ENCODE measurements around the gene PPM1A.

- TF ChIP-seq EZH2phosphoT487 (IDR thresholded peaks at IDR 0.05; ENCODE audit: unreplicated experiment): no peak
- no peak for TF ChIP-seq CTCF (conservative IDR thresholded peaks at IDR 0.05; ENCODE audit: low read depth in 2 of 2)
- no peak for TF ChIP-seq ETS1 (IDR thresholded peaks at IDR 0.05)
- no peak for TF ChIP-seq EZH2 (IDR thresholded peaks at IDR 0.05; ENCODE audit: low read depth, unreplicated experiment)
- no peak for TF ChIP-seq POLR2AphosphoS5 (IDR thresholded peaks at IDR 0.05; ENCODE audit: low read depth)
- TF ChIP-seq, protein P1, sequence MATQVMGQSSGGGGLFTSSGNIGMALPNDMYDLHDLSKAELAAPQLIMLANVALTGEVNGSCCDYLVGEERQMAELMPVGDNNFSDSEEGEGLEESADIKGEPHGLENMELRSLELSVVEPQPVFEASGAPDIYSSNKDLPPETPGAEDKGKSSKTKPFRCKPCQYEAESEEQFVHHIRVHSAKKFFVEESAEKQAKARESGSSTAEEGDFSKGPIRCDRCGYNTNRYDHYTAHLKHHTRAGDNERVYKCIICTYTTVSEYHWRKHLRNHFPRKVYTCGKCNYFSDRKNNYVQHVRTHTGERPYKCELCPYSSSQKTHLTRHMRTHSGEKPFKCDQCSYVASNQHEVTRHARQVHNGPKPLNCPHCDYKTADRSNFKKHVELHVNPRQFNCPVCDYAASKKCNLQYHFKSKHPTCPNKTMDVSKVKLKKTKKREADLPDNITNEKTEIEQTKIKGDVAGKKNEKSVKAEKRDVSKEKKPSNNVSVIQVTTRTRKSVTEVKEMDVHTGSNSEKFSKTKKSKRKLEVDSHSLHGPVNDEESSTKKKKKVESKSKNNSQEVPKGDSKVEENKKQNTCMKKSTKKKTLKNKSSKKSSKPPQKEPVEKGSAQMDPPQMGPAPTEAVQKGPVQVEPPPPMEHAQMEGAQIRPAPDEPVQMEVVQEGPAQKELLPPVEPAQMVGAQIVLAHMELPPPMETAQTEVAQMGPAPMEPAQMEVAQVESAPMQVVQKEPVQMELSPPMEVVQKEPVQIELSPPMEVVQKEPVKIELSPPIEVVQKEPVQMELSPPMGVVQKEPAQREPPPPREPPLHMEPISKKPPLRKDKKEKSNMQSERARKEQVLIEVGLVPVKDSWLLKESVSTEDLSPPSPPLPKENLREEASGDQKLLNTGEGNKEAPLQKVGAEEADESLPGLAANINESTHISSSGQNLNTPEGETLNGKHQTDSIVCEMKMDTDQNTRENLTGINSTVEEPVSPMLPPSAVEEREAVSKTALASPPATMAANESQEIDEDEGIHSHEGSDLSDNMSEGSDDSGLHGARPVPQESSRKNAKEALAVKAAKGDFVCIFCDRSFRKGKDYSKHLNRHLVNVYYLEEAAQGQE (IDR thresholded peaks at IDR 0.05; ENCODE audit: unreplicated experiment): no peak
- no peak for TF ChIP-seq ZNF114 (CRISPR knock-in tag; IDR thresholded peaks at IDR 0.05)
- no peak for TF ChIP-seq NANOG (IDR thresholded peaks at IDR 0.05; ENCODE audit: borderline replicate concordance)
- TF ChIP-seq JUNB (IDR thresholded peaks at IDR 0.05; ENCODE audit: unreplicated experiment): no peak
Measured at GRCh38 chr14:60329274-60329673, 80.3 kb downstream of the PPM1A start.

All from GM23338 (cell line).